CD8-positive, alpha-beta memory T cell (primary cell): ENCODE results near the gene DDX27. TPM values are rescaled to one million over a fixed set of nuclear protein-coding genes. Genes with fewer than 3 reads are reported as not detected.
A peak's percentile ranks its signal among the peaks of the same experiment; 100 is the strongest.

Experiments used
- CTCF ChIA-PET: fragments of 350-600 bp; sonication (Branson Sonifier 250); formaldehyde crosslinking; loops from one replicate; lab custom pipeline; 2021; ENCODE audit warnings: antibody characterized with exemption; lab: Charles Lee
- POLR2A ChIA-PET: fragments of 350-600 bp; sonication (Branson Sonifier 250); formaldehyde crosslinking; loops from one replicate; lab custom pipeline; 2021; ENCODE audit warnings: antibody characterized with exemption; lab: Charles Lee
- DNase-seq, 5 donors: peaks; one replicate each; pipeline versions ENCODE4 v3.0.0 to v3.0.0-alpha.2; 2020 to 2022; ENCODE audit warnings: mixed read lengths in 1 of 5
- H3K27ac ChIP-seq: one replicate; pipeline ENCODE4 v1.7.0; 2013; ENCODE audit warnings: low read depth, mild to moderate bottlenecking, low read length, moderate library complexity
- H3K27me3 ChIP-seq: 2 replicates; pipeline ENCODE4 v1.7.0; 2013; ENCODE audit warnings: low read length, mild to moderate bottlenecking; ENCODE audit not compliant: insufficient read depth, poor library complexity, severe bottlenecking
- H3K36me3 ChIP-seq: 2 replicates; pipeline ENCODE4 v1.7.0; 2013; ENCODE audit warnings: mild to moderate bottlenecking, low read length, moderate library complexity; ENCODE audit not compliant: insufficient read depth
- H3K4me1 ChIP-seq: 2 replicates; pipeline ENCODE4 v1.7.0; 2013; ENCODE audit warnings: mild to moderate bottlenecking, low read length, moderate library complexity; ENCODE audit not compliant: insufficient read depth
- H3K4me3 ChIP-seq: 2 replicates; pipeline ENCODE4 v1.7.0; 2013; ENCODE audit warnings: mild to moderate bottlenecking, low read length
- H3K9me3 ChIP-seq: 2 replicates; pipeline ENCODE4 v1.7.0; 2013; ENCODE audit warnings: mild to moderate bottlenecking, low read length
- H3K27ac Mint-ChIP-seq, 8 donors: one replicate each; pipeline ENCODE4 v1.8.0; 2020 to 2021; ENCODE audit warnings: mixed read lengths in 8 of 8, mild to moderate bottlenecking in 6 of 8, inconsistent platforms in 3 of 8, moderate library complexity in 3 of 8
- H3K27me3 Mint-ChIP-seq, 2 donors: one replicate each; pipeline ENCODE4 v1.8.0; 2020 to 2021; ENCODE audit warnings: mixed read lengths in 2 of 2, mild to moderate bottlenecking in 1 of 2, moderate library complexity in 1 of 2
- H3K36me3 Mint-ChIP-seq, 3 donors: one replicate each; pipeline ENCODE4 v1.8.0; 2020 to 2021; ENCODE audit warnings: mixed read lengths in 3 of 3, inconsistent platforms in 1 of 3, mild to moderate bottlenecking in 1 of 3
- H3K4me1 Mint-ChIP-seq, 3 donors: one replicate each; pipeline ENCODE4 v1.8.0; 2020 to 2021; ENCODE audit warnings: mixed read lengths in 3 of 3, inconsistent platforms in 1 of 3, mild to moderate bottlenecking in 1 of 3
- H3K4me3 Mint-ChIP-seq, 7 donors: one replicate each; pipeline ENCODE4 v1.8.0; 2020 to 2021; ENCODE audit warnings: mixed read lengths in 7 of 7, mild to moderate bottlenecking in 6 of 7, moderate library complexity in 4 of 7, inconsistent platforms in 2 of 7
- H3K9me3 Mint-ChIP-seq, 5 donors: one replicate each; pipeline ENCODE4 v1.8.0; 2020 to 2022; ENCODE audit warnings: mixed read lengths in 5 of 5, mild to moderate bottlenecking in 3 of 5, moderate library complexity in 2 of 5, inconsistent platforms in 1 of 5
- polyA plus RNA-seq: library from polyadenylated mRNA; unstranded; fragments of 300-500 nt; fragmentation: Illumina TruSeq; gene quantifications from one replicate; pipeline ENCODE4 v1.2.3, GENCODE V29; 2021
- total RNA-seq, 2 experiments: library from RNA; stranded (reverse); gene quantifications; one replicate each; pipeline ENCODE4 v1.2.3, GENCODE V29; 2021

DDX27 gene
- total and polyA plus RNA-seq, 3 experiments from 2014 or later: 50.1 to 68.7 (median 67.3) TPM

GRCh38 chr20:49283703-49284625 is 64.7 kb downstream of the DDX27 start:
- H3K4me3 ChIP-seq: peak overlapping the region; percentile 11
- Mint-ChIP-seq H3K9me3 (peaks cover 63 to 97% (median 96%) of the 10 kb centered on the region in 5 donors), H3K27me3 (peaks cover 0 to 9% of the 10 kb centered on the region in 2 donors), H3K36me3 (peaks cover 83 to 99% (median 99%) of the 10 kb centered on the region in 3 donors), H3K4me1 (peaks cover 66 to 93% (median 79%) of the 10 kb centered on the region in 3 donors), H3K4me3 (peak overlapping the region; percentile 43 to 98 (median 92)), H3K27ac (peak overlapping the region; percentile 74 to 94 (median 89))
- ChIA-PET POLR2A (interaction anchor here (0.7 to 1.7 kb wide), 3 partner anchors 10 to 570 kb away, joined by 3 to 4 read pairs (median 4); no protein-coding TSS in a partner anchor), CTCF (interaction anchor here (1.4 kb wide), 1 partner anchor 39 kb away, joined by 4 read pairs; no protein-coding TSS in a partner anchor)
- H3K36me3 ChIP-seq: peaks cover 94% of the 10 kb centered on the region
- peaks cover 49% of the 10 kb centered on the region for H3K4me1 ChIP-seq
- DNase-seq: no peak
- no peaks in the 10 kb centered on the region for H3K27me3 ChIP-seq
- H3K27ac ChIP-seq: peak overlapping the region; percentile 32
- H3K9me3 ChIP-seq: peaks cover 75% of the 10 kb centered on the region

- ChIA-PET CTCF (no interaction called here), POLR2A (interaction anchor here (0.7 kb wide), 1 partner anchor 571 kb away, joined by 3 read pairs; no protein-coding TSS in a partner anchor)
- H3K4me3 ChIP-seq: no peak overlapping the region
- no peak overlapping the region for H3K27ac ChIP-seq
- peaks cover 60 to 91% (median 88%) of the 10 kb centered on the region in 5 donors for H3K9me3 Mint-ChIP-seq
- DNase-seq: no peak
- peak overlapping the region in 5 of 7 donors; percentile 9 to 46 (median 25) for H3K4me3 Mint-ChIP-seq
- H3K27me3 ChIP-seq: no peaks in the 10 kb centered on the region
- H3K9me3 ChIP-seq: peaks cover 73% of the 10 kb centered on the region
- H3K36me3 Mint-ChIP-seq: peaks cover 88 to 99% (median 97%) of the 10 kb centered on the region in 3 donors
- peaks cover 59 to 91% (median 76%) of the 10 kb centered on the region in 3 donors for H3K4me1 Mint-ChIP-seq
- H3K4me1 ChIP-seq: peaks cover 40% of the 10 kb centered on the region
- peaks cover 0 to 9% of the 10 kb centered on the region in 2 donors for H3K27me3 Mint-ChIP-seq
- H3K27ac Mint-ChIP-seq: peak overlapping the region in 6 of 8 donors; percentile 34 to 93 (median 65)
- peaks cover 97% of the 10 kb centered on the region for H3K36me3 ChIP-seq
Observed at GRCh38 chr20:49284818-49285217, 65.6 kb downstream of the DDX27 start.

GRCh38 chr20:49285233-49285668 is 66.0 kb downstream of the DDX27 start:
- Mint-ChIP-seq H3K27ac (peak overlapping the region in 7 of 8 donors; percentile 1 to 93 (median 36)), H3K4me1 (peaks cover 54 to 90% (median 75%) of the 10 kb centered on the region in 3 donors), H3K27me3 (peaks cover 0 to 9% of the 10 kb centered on the region in 2 donors), H3K36me3 (peaks cover 89 to 99% (median 97%) of the 10 kb centered on the region in 3 donors), H3K9me3 (peaks cover 58 to 87% (median 84%) of the 10 kb centered on the region in 5 donors), H3K4me3 (peak overlapping the region in 5 of 7 donors; percentile 9 to 44 (median 13))
- DNase-seq: no peak
- H3K27me3 ChIP-seq: no peaks in the 10 kb centered on the region
- no peak overlapping the region for H3K4me3 ChIP-seq
- H3K27ac ChIP-seq: no peak overlapping the region
- H3K36me3 ChIP-seq: peaks cover 93% of the 10 kb centered on the region
- ChIA-PET POLR2A (no interaction called here), CTCF (no interaction called here)
- peaks cover 36% of the 10 kb centered on the region for H3K4me1 ChIP-seq
- H3K9me3 ChIP-seq: peaks cover 69% of the 10 kb centered on the region

GRCh38 chr20:49285813-49286494 is 66.7 kb downstream of the DDX27 start:
- Histone ChIP-seq H3K27ac (no peak overlapping the region), H3K9me3 (peaks cover 63% of the 10 kb centered on the region), H3K36me3 (peaks cover 92% of the 10 kb centered on the region), H3K4me3 (no peak overlapping the region), H3K27me3 (no peaks in the 10 kb centered on the region), H3K4me1 (peaks cover 30% of the 10 kb centered on the region)
- peaks cover 52 to 88% (median 75%) of the 10 kb centered on the region in 3 donors for H3K4me1 Mint-ChIP-seq
- no peak for DNase-seq
- H3K36me3 Mint-ChIP-seq: peaks cover 87 to 99% (median 97%) of the 10 kb centered on the region in 3 donors
- H3K9me3 Mint-ChIP-seq: peaks cover 53 to 80% (median 77%) of the 10 kb centered on the region in 5 donors
- peak overlapping the region in 5 of 8 donors; percentile 1 to 93 (median 75) for H3K27ac Mint-ChIP-seq
- peak overlapping the region in 1 of 7 donors; percentile 44 for H3K4me3 Mint-ChIP-seq
- peaks cover 0 to 9% of the 10 kb centered on the region in 2 donors for H3K27me3 Mint-ChIP-seq
- ChIA-PET POLR2A (no interaction called here), CTCF (no interaction called here)

GRCh38 chr20:49286689-49287551 is 67.7 kb downstream of the DDX27 start:
- POLR2A ChIA-PET: interaction anchor here (0.5 to 1.3 kb wide), 3 partner anchors 8 to 15 kb away, joined by 3 to 4 read pairs (median 3); no protein-coding TSS in a partner anchor
- H3K4me3 Mint-ChIP-seq: peak overlapping the region in 2 of 7 donors; percentile 18 to 26
- peak overlapping the region in 5 of 8 donors; percentile 12 to 86 (median 60) for H3K27ac Mint-ChIP-seq
- H3K27me3 Mint-ChIP-seq: peaks cover 0 to 9% of the 10 kb centered on the region in 2 donors
- H3K9me3 ChIP-seq: peaks cover 54% of the 10 kb centered on the region
- H3K9me3 Mint-ChIP-seq: peaks cover 46 to 73% (median 70%) of the 10 kb centered on the region in 5 donors
- peaks cover 25% of the 10 kb centered on the region for H3K4me1 ChIP-seq
- H3K4me1 Mint-ChIP-seq: peaks cover 46 to 83% (median 69%) of the 10 kb centered on the region in 3 donors
- H3K27me3 ChIP-seq: no peaks in the 10 kb centered on the region
- no peak for DNase-seq
- no peak overlapping the region for H3K4me3 ChIP-seq
- no peak overlapping the region for H3K27ac ChIP-seq
- H3K36me3 ChIP-seq: peaks cover 82% of the 10 kb centered on the region
- H3K36me3 Mint-ChIP-seq: peaks cover 84 to 95% (median 92%) of the 10 kb centered on the region in 3 donors
- CTCF ChIA-PET: interaction anchor here (1.2 to 1.4 kb wide), 3 partner anchors 32 to 629 kb away, joined by 3 to 4 read pairs (median 4); partner anchors contain the start of gene DDX27

GRCh38 chr20:49287555-49288249 is 68.5 kb downstream of the DDX27 start:
- Histone ChIP-seq H3K27ac (no peak overlapping the region), H3K4me1 (peaks cover 17% of the 10 kb centered on the region), H3K27me3 (no peaks in the 10 kb centered on the region), H3K36me3 (peaks cover 75% of the 10 kb centered on the region), H3K4me3 (no peak overlapping the region), H3K9me3 (peaks cover 46% of the 10 kb centered on the region)
- ChIA-PET POLR2A (interaction anchor here (0.5 to 1.3 kb wide), 3 partner anchors 9 to 14 kb away, joined by 3 to 4 read pairs (median 3); no protein-coding TSS in a partner anchor), CTCF (interaction anchor here (0.8 to 1.4 kb wide), 4 partner anchors 7 to 630 kb away, joined by 3 to 4 read pairs (median 4); partner anchors contain the start of gene DDX27)
- Mint-ChIP-seq H3K27ac (peak overlapping the region in 2 of 8 donors; percentile 36 to 60), H3K36me3 (peaks cover 76 to 92% (median 85%) of the 10 kb centered on the region in 3 donors), H3K27me3 (peaks cover 0 to 7% of the 10 kb centered on the region in 2 donors), H3K4me3 (peak overlapping the region in 1 of 7 donors; percentile 18), H3K9me3 (peaks cover 40 to 65% (median 62%) of the 10 kb centered on the region in 5 donors), H3K4me1 (peaks cover 38 to 76% (median 61%) of the 10 kb centered on the region in 3 donors)
- DNase-seq: no peak
